LNCaP clone FGC (cell line): ENCODE measurements around the gene TSPAN4.

Experiments
- DNase-seq: peaks from one replicate; pipeline ENCODE4 v3.0.0-alpha.2; 2011; ENCODE audit warnings: low read depth
- H3K4me3 ChIP-seq: 2 replicates; pipeline ENCODE4 v1.5.1; 2011; ENCODE audit warnings: mild to moderate bottlenecking, low read depth, low read length, control low read depth
- CTCF ChIP-seq: IDR thresholded peaks from 2 replicates; pipeline ENCODE4 v1.5.1; 2012; ENCODE audit warnings: mild to moderate bottlenecking; ENCODE audit not compliant: control insufficient read depth, insufficient read depth; ENCODE audit errors: extremely low read depth

Gene TSPAN4

GRCh38 chr11:865462-866430 lies 23.1 kb downstream of the TSPAN4 start:
- no peak for TF ChIP-seq CTCF
- no peak overlapping the region for H3K4me3 ChIP-seq
- DNase-seq: no peak

- no peak for DNase-seq
- TF ChIP-seq CTCF: no peak
- H3K4me3 ChIP-seq: no peak overlapping the region
Measured at GRCh38 chr11:866481-866880, 23.8 kb downstream of the TSPAN4 start.

- DNase-seq: no peak
- TF ChIP-seq CTCF: no peak
- no peak overlapping the region for H3K4me3 ChIP-seq
Measured at GRCh38 chr11:867856-868358, 25.3 kb downstream of the TSPAN4 start.

- no peak for TF ChIP-seq CTCF
- H3K4me3 ChIP-seq: no peak overlapping the region
- DNase-seq: no peak
Measured at GRCh38 chr11:868394-868793, 25.7 kb downstream of the TSPAN4 start.

GRCh38 chr11:868802-869201 lies 26.1 kb downstream of the TSPAN4 start:
- no peak for TF ChIP-seq CTCF
- DNase-seq: no peak
- H3K4me3 ChIP-seq: no peak overlapping the region

- no peak for DNase-seq
- no peak for TF ChIP-seq CTCF
- H3K4me3 ChIP-seq: no peak overlapping the region
Measured at GRCh38 chr11:869399-870126, 26.9 kb downstream of the TSPAN4 start.
